IMR-90 (cell line): ENCODE results near the gene KANSL1L. TPM values are rescaled to one million over a fixed set of nuclear protein-coding genes. Genes with fewer than 3 reads are reported as not detected.

ENCODE experiments used
- ATAC-seq: fragments of 200-7000 bp; cut with Tn5 transposase; 2 replicates; pipeline ENCODE4 v1.9.1; 2020; ENCODE audit warnings: low read depth, mild to moderate bottlenecking, moderate library complexity
- BruUV-seq: library from RNA; stranded (reverse); fragments of 400-500 nt; replicated peaks from 2 replicates; lab custom pipeline; 2021; lab: Mats Ljungman, UMichigan
- CTCF ChIA-PET: fragments of 300-600 bp; formaldehyde crosslinking; extraction: SDS; loops from one replicate; lab custom pipeline; 2021; ENCODE audit warnings: antibody characterized with exemption; lab: Yijun Ruan, JAX
- POLR2A ChIA-PET: fragments of 300-600 bp; sonication (Branson Sonifier 250); formaldehyde crosslinking; loops from one replicate; lab custom pipeline; 2022; ENCODE audit warnings: antibody characterized with exemption; ENCODE audit not compliant: unreplicated experiment; lab: Charles Lee
- DNase-seq: peaks from one replicate; pipeline ENCODE4 v3.0.0; 2013
- H2AFZ ChIP-seq: replicated peaks from 2 replicates; pipeline ENCODE3; 2013; ENCODE audit warnings: low read length, mild to moderate bottlenecking; ENCODE audit not compliant: poor library complexity
- H2AK5ac ChIP-seq: 2 replicates; pipeline ENCODE4 v1.6.1; 2013; ENCODE audit warnings: low read depth, low read length, inconsistent platforms
- H2AK9ac ChIP-seq: replicated peaks from 2 replicates; pipeline ENCODE3; 2013; ENCODE audit warnings: mild to moderate bottlenecking, low read depth, low read length, moderate library complexity; ENCODE audit not compliant: poor library complexity
- H2BK120ac ChIP-seq: 2 replicates; pipeline ENCODE4 v1.6.1; 2013; ENCODE audit warnings: low read depth, low read length, inconsistent platforms
- H2BK15ac ChIP-seq: 3 replicates; pipeline ENCODE4 v1.6.1; 2013; ENCODE audit warnings: low read depth, low read length, inconsistent platforms
- H2BK20ac ChIP-seq: 2 replicates; pipeline ENCODE4 v1.6.1; 2013; ENCODE audit warnings: low read depth, mild to moderate bottlenecking, inconsistent platforms, low read length, moderate library complexity
- H2BK5ac ChIP-seq: 2 replicates; pipeline ENCODE4 v1.6.1; 2013; ENCODE audit warnings: mild to moderate bottlenecking, low read depth, low read length, inconsistent platforms; ENCODE audit not compliant: poor library complexity, severe bottlenecking
- H3K14ac ChIP-seq: replicated peaks from 2 replicates; pipeline ENCODE4 v1.6.1; 2013; ENCODE audit warnings: low read depth, low read length, inconsistent platforms
- H3K18ac ChIP-seq: 2 replicates; pipeline ENCODE4 v1.6.1; 2013; ENCODE audit warnings: low read depth, low read length, control low read depth
- H3K23ac ChIP-seq: 2 replicates; pipeline ENCODE4 v1.6.1; 2013; ENCODE audit warnings: low read depth, low read length, inconsistent platforms
- H3K27ac ChIP-seq: 2 replicates; pipeline ENCODE4 v1.5.1; 2013; ENCODE audit warnings: mild to moderate bottlenecking, control low read depth, low read length; ENCODE audit not compliant: insufficient read depth
- H3K27me3 ChIP-seq: 2 replicates; pipeline ENCODE4 v1.6.1; 2013; ENCODE audit warnings: low read length; ENCODE audit not compliant: control insufficient read depth, insufficient read depth
- H3K36me3 ChIP-seq: 2 replicates; pipeline ENCODE4 v1.6.1; 2013; ENCODE audit warnings: low read length, mixed read lengths; ENCODE audit not compliant: control insufficient read depth, insufficient read depth
- H3K4ac ChIP-seq: 2 replicates; pipeline ENCODE4 v1.6.1; 2013; ENCODE audit warnings: low read depth, low read length, inconsistent platforms
- H3K4me1 ChIP-seq: 2 replicates; pipeline ENCODE4 v1.6.1; 2013; ENCODE audit warnings: low read length, mixed read lengths; ENCODE audit not compliant: control insufficient read depth, insufficient read depth
- H3K4me2 ChIP-seq: 2 replicates; pipeline ENCODE4 v1.6.1; 2013; ENCODE audit warnings: low read depth, mild to moderate bottlenecking, control low read depth, low read length, moderate library complexity
- H3K4me3 ChIP-seq: 2 replicates; pipeline ENCODE4 v1.5.1; 2013; ENCODE audit warnings: low read depth, mild to moderate bottlenecking, control low read depth, low read length, moderate library complexity; ENCODE audit not compliant: insufficient read depth
- H3K56ac ChIP-seq: 2 replicates; pipeline ENCODE4 v1.6.1; 2013; ENCODE audit warnings: low read length, inconsistent platforms; ENCODE audit not compliant: insufficient read depth; ENCODE audit errors: extremely low read depth
- H3K79me1 ChIP-seq, 2 experiments: 2 replicates each; pipeline ENCODE4 v1.6.1; 2013; ENCODE audit warnings: low read length in 2 of 2, inconsistent platforms in 1 of 2, low read depth in 1 of 2
- H3K9ac ChIP-seq: 2 replicates; pipeline ENCODE4 v1.6.1; 2013; ENCODE audit warnings: low read depth, low read length, control low read depth
- H3K9me1 ChIP-seq: 2 replicates; pipeline ENCODE4 v1.6.1; 2013; ENCODE audit warnings: low read length, inconsistent platforms; ENCODE audit not compliant: insufficient read depth
- H3K9me3 ChIP-seq: 2 replicates; pipeline ENCODE4 v1.6.1; 2013; ENCODE audit warnings: low read length; ENCODE audit not compliant: control insufficient read depth, insufficient read depth
- H4K20me1 ChIP-seq: 2 replicates; pipeline ENCODE4 v1.6.1; 2013; ENCODE audit warnings: low read length, inconsistent platforms; ENCODE audit not compliant: insufficient read depth
- H4K5ac ChIP-seq: 2 replicates; pipeline ENCODE4 v1.6.1; 2013; ENCODE audit warnings: mild to moderate bottlenecking, low read depth, low read length, control low read depth
- H4K8ac ChIP-seq, 2 experiments: 2 replicates each; pipeline ENCODE4 v1.6.1; 2013; ENCODE audit warnings: low read depth in 2 of 2, low read length in 2 of 2, control low read depth in 1 of 2, inconsistent platforms in 1 of 2
- H4K91ac ChIP-seq: 2 replicates; pipeline ENCODE4 v1.6.1; 2013; ENCODE audit warnings: low read depth, low read length, inconsistent platforms; ENCODE audit not compliant: insufficient read depth
- BHLHE40 ChIP-seq: fragments of 150-350 bp; IDR thresholded peaks from 2 replicates; pipeline ENCODE4 v1.6.1; 2016; ENCODE audit warnings: mild to moderate bottlenecking, low read depth, low read length
- FOS ChIP-seq: fragments of 150-350 bp; IDR thresholded peaks from 2 replicates; pipeline ENCODE4 v1.6.1; 2016; ENCODE audit warnings: low read depth, low read length
- RAD21 ChIP-seq: IDR thresholded peaks from 2 replicates; pipeline ENCODE4 v1.6.1; 2012; ENCODE audit warnings: low read length, improper control_type of control experiment
- RFX5 ChIP-seq: IDR thresholded peaks from 2 replicates; pipeline ENCODE4 v1.8.0; 2012; ENCODE audit warnings: low read depth, mild to moderate bottlenecking, low read length, moderate library complexity
- dilution Hi-C: fragments of 300-500 bp; cut with HindIII; formaldehyde crosslinking; loops from one replicate; pipeline ENCODE4 v1.14.3; 2018; ENCODE audit warnings: low sequenced_read_pairs; ENCODE audit not compliant: unreplicated experiment
- in situ Hi-C: fragments of 300-500 bp; cut with MboI; formaldehyde crosslinking; loops from 3 replicates; pipeline ENCODE4 v1.14.3; 2019; ENCODE audit warnings: low sequenced_read_pairs, inconsistent platforms, mixed read lengths
- intact Hi-C: fragments of 100-400 bp; cut with micrococcal nuclease; formaldehyde crosslinking; loops from 2 replicates; pipeline ENCODE4 v1.10.0; 2022
- polyA plus RNA-seq, 3 experiments: library from polyadenylated mRNA; depleted of rRNA; stranded (reverse); fragments of >200 nt; gene quantifications; 2 replicates each; pipeline ENCODE4 v1.2.3, GENCODE V29; 2012; ENCODE audit warnings: low replicate concordance in 1 of 3
- total RNA-seq: library from RNA; depleted of rRNA; stranded (reverse); fragments of >200 nt; gene quantifications from 2 replicates; pipeline ENCODE4 v1.2.3, GENCODE V29; 2012

Gene KANSL1L
- total and polyA plus RNA-seq, 2 of the 4 experiments (the other 2 are of a cell fraction), result 3.1 to 7.2 TPM

DNA sequence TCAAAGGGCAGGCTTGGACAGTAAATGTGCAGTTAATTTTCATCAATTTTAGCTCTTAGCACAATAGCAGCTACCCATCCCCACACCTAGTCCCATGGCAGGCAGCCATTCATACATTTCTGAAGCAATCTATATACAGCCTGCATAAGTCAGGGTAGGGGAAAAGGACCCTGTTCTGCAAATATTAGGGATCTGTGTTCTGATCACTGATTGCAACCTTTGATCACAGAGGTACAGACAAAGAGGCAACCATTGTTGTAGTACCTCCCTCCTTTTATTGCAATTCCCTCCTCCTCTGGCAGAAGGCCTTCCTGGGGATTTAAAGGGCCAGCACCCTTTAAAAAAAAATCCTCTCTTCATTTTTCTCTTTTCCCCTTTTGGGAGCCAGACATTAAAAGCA lies 58.3 kb downstream of the KANSL1L start:
- no peak overlapping the region for H3K14ac ChIP-seq
- no peak overlapping the region for H3K4me2 ChIP-seq
- BruUV-seq, result no TSS peak

More for the DNA sequence above, 58.3 kb downstream of the KANSL1L start:
- Histone ChIP-seq H4K8ac (no peak overlapping the region), H3K9me3 (no peaks in the 10 kb centered on the region), H2BK15ac (no peak overlapping the region), H2BK20ac (no peak overlapping the region), H3K27ac (no peak overlapping the region), H3K23ac (no peak overlapping the region), H3K4me3 (no peak overlapping the region), H3K9ac (no peak overlapping the region), H3K27me3 (no peaks in the 10 kb centered on the region), H3K9me1 (0 out of 2 replicates have a peak, but pooled peaks cover 5% of the 10 kb centered on the region), H2BK5ac (no peak overlapping the region), H3K56ac (no peak overlapping the region), H2AK9ac (no peak overlapping the region), H3K36me3 (no peaks in the 10 kb centered on the region), H3K4ac (no peak overlapping the region), H4K5ac (no peak overlapping the region), H4K91ac (no peak overlapping the region), H3K4me1 (no peaks in the 10 kb centered on the region), H2AFZ (no peak overlapping the region), H3K18ac (no peak overlapping the region), H4K20me1 (no peaks in the 10 kb centered on the region), H3K79me1 (peaks cover 0 to 7% of the 10 kb centered on the region in 2 experiments; a peak in 2 of 4 replicates), H2AK5ac (no peak overlapping the region), H2BK120ac (no peak overlapping the region)
- ChIA-PET POLR2A (no interaction called here), CTCF (no interaction called here)
- ATAC-seq (no peak), DNase-seq (no peak)
- dilution Hi-C loops, result no loop called here
- intact Hi-C loops, result no loop called here
- in situ Hi-C loops, result no loop called here
- no peak for TF ChIP-seq FOS
- TF ChIP-seq RFX5, result no peak
- TF ChIP-seq BHLHE40, result no peak
- TF ChIP-seq RAD21, result no peak
